Measurements from ENCODE around the gene ZDHHC3.

ZDHHC3 gene, protein sequence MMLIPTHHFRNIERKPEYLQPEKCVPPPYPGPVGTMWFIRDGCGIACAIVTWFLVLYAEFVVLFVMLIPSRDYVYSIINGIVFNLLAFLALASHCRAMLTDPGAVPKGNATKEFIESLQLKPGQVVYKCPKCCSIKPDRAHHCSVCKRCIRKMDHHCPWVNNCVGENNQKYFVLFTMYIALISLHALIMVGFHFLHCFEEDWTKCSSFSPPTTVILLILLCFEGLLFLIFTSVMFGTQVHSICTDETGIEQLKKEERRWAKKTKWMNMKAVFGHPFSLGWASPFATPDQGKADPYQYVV

DNA sequence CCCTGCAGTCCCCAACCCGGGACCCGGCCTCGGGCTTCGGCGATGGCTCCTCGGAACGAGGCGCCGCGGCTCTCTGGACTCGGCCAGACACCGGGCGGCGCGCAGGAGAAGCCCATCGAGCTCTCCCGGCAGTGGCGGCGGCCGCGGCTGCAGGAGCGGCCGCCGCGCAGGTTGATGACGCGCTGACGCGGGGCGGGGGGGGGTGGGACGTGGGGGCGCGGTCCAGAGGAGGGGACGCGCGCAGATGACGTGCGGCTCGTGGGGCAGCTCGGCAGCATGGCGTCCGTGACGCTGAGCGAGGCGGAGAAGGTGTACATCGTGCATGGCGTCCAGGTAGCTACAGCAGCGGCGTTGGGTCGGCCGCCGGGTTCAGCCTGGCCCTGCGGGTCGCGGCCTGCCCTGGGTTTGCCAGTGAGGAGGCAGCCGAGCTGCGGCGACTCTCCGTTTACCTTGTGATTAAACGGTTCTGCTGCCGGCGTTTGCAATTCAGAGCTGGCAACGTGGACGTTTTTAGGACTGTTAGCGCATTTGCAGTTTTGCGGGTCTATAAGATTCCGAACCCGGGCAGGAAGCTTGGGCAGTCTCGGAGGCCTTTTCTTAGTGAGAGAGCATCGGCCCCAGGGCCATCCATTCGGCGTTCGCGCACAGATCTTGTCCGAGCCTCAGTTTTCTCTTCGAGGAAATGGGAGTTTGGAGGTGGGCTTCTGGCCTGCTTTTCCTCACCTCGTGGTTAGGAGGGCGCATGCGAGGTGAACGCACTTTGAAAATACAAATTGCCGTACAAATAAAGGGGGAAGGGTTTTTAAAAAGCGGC is at the start of gene ZDHHC3, which contains the start of gene EXOSC7:
ZDHHC3 (minus strand) TSS at position 173 of the 814 bp plus-strand sequence. CDS start 16,738 bp downstream, outside the sequence.
EXOSC7 (plus strand) TSS at position 243 of the 814 bp plus-strand sequence; CDS start at position 277, 34 bp downstream.
- peak; percentile 88 for DNase-seq

DNA sequence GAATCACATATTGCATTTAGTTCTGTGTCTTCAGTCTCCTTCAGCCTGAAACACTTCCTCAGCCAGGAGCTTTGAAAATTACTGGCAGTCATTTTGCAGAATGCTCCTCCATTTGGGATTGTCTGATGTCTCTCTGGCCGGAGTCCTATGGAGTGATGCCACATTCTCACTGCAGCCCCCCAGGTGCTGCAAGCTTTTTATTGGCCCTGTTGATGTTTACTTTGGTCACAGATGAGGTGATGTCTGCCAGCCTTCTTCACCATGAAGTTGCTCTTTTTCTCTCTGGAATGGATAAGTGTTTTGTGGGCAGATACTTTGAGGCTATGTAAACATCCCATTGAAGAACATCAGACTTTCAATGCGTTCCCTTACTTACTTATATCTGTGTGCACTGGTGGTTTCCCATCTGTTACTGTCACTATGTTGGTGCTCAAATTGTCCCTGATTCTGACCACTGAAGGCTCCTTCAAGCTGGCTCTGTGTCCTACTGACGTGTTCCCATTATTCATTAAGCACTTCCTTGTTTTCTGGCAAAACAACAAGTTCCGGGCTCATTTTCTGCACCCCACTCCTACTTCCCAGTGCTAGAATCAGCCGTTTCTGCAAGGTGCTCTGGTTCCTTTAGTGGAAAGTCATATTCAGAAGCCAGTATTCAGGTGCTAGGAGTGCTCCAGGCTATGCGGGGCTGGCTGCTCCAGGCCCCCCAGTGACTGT is 48.7 kb upstream of the ZDHHC3 start:
- DNase-seq = no peak

DNA sequence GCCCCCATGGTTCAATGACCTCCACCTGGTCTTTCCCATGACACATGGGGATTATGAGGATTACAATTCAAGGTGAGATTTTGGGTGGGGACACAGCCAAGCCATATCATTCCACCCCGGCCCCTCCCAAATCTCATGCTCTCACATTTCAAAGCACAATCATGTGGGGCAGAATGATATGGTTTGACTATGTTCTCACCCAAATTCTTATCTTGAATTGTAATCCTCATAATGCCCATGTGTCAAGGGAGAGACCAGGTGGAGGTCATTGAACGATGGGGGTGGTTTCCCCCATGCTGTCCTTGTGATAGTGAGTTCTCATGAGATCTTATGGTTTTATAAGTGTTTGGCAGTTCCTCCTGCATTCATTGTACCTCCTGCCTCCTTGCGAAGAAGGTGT is 47.7 kb upstream of the ZDHHC3 start:
- DNase-seq = no peak

DNA sequence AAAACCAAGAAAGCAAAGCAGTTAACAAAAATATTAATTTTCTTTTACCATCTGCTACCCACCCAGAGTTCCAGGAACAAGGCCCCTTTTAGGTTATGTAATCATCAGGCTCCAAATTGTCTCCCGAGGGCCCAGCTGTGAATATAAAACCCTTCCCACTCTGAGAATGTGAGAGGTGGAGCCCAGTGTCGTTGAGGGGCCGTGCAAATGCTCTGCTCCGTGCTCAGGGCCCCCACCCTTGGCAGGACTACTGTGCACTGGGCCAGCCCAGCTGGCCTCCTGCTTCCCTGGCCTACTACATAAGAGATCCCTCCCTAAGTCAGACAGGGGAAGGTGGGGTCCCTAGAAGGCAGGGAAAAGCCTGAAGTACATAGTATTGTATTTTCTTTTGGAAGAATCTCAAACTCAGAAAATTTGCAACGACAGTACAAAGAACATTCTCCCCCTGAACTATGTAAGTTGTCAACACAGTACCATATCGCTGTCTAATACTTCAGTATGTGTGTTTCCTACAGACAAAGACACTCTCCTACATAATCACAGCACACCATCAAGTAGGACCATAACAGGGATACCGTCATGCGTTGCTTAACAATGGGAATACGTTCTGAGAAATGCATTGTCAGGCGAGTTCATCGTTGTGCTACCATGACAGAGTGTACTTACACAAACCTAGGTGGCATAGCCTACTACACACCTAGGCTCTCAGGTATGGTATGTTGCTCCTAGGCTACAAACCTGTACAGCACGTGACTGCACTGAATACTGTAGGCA is 45.7 kb upstream of the ZDHHC3 start:
- no peak for DNase-seq

DNA sequence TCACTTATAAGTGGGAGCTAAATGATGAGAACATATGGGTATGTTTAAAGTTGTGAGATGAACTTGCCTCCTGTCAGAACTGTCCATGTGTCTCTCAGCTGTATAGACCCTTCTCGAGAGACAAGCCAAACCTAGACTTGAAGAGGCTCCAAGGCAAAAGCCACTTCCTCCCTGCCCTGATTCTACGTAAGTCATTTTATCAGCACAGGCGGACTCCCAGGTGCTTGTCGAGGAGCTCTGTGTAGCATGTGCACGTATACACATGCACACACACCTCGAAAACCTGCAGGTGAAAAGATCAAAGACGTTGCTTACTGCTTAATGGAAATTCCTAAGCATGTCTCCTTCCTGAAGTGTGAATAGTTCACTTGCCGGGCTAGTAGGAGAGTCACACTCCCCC is 44.6 kb upstream of the ZDHHC3 start:
- no peak for DNase-seq

DNA sequence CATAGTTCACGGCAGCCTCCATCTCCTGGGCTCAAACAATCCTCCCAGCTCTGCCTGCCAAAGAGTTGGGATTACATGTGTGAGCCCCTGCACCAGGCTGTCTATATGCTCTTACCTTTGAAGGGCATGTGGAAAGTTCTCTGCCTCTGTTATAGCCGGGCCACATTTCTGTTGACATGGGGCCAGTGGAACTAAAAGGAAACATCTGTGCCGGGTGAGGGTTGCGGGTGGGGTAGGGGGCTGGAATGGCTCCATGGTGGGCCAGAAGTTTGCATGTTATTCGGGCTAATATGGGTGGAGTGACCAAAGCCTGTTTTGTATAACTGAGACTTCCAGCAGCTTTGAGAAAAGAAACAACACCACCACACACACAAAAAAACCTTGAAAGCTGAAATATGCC is 41.8 kb upstream of the ZDHHC3 start:
- DNase-seq = no peak

DNA sequence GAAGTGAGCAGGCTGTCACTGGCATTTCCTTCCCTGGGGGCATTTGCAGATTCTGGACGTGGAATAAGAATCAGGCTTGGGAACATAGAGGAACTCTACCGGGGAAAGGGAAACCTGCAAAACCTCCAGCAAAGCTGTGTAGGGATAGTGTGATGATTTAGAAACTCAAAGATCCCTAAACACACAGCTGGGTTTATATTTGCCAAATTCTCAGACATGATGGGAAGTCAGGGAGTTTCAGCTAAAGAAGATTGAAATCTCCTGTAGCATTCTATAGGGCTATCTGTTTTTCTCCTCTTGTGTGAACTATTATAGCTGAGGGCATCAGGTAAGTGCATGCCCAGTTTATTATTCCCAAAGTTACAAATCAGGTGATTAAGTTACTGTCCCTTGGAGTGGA is 40.9 kb upstream of the ZDHHC3 start:
- DNase-seq = no peak

DNA sequence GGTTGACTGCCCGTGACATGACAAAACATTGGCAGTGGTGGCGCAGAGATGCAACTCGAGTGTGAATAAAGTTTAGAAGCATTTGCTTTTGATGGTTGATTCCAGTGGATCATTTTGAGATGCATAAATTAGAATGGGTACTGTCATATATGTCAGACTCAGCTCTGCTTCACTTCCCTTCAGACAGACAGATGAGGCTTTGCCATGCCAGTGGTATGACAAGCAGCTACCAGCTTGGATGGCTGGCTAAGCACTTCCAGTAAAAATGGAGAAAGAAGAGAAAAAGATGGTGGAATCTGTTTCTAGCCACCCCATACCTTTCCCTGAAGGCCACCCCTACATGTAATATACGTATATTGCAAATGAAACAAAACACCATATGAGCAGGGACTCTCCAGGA is 36.6 kb upstream of the ZDHHC3 start:
- DNase-seq = no peak

DNA sequence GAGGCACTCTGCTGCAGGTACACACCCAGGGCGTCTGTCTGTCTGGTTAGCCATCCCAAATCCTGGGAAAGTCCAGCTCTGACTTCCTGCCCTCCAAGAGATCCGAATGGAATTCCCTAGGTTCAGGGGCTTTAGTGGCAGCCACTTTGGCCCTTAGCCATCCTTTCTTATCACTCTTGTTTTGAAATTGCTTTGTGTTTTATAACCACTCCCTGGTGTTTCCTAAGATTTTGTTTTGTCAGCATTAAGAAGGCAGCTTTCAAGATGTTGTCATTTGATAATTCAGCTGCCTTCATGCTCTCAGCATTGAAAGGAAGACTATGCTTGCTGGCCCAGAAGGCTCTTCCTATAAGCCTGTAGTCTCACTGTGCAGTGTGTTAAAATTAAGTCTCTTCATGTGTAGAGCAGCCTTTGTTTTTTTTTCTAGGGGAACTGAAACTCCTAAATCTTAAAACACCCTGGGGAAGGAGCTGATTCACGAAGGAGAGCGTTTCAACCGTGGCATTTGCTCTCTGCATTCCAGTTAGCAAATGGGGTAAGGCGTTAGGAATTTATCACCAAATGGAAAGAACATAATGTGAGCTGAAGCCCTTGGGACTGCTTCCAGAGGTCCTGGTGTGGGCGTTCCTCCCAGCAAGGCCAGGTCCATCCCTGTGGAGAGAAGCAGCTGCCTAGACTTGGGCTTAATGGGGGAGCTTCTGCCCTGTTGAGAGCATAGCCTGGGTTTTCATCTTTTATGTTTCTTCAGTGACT is 36.0 kb upstream of the ZDHHC3 start:
- DNase-seq = no peak

DNA sequence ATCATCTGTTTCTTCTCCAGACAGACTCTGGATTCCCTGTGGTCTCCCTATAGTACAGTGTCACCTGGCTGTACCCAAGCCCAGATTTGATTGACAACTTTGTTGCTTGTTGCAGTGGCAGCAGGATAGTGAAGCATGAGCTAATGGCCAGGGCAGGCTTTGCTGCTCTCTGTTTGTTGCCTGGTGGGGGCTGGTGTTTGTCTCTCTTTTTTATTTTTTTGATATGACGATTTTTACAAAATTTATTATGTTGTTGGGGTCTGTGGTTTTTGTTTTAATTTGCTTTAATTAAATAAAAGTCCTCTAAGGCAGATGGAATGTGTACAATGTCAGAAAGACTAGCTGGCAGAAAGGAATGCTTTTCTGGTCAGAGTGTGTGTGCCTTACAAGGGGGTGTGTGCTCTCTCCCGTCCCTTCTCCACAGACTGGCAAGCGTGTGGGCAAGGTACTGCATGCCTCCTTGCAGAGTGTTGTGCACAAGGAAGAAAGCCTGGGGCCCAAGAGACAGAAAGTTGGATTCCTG is 34.9 kb upstream of the ZDHHC3 start:
- DNase-seq = no peak

DNA sequence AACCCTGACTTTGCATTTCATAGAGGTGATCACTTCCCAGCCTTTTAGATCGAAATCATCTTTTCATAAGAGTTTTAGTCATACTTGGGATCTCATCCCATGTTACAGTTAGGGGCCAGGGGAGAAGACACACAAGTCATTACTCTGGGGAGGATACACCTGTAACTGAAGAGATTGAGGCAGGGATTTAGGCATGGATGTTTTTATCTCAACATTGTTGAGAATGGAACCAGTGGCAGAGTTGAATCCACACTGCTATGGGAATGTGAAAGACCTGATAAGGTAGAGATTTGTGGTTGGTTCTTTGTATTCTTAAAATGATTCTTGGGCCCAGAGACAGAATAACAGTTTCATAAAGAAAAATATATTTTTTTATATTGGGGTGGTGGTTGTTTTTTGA is 33.9 kb upstream of the ZDHHC3 start:
- DNase-seq = no peak

DNA sequence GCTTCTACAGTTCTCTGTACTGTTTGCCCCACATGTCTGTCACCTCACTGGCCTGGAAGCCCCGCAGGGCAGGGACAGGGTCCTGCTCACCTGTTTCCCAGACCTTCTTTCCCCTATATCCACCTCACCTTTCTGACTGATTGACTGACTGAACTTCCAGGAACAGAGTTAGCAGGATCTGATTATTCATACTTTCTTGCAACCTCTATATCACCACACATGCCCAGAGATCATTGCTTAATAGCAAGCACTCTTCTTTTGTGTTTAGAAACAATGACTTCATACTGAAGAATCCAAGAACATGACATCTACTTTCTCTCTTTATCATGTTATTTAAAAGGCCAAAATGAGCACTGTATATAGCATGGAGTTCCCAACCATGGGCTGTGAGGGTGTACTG is 32.1 kb upstream of the ZDHHC3 start:
- no peak for DNase-seq

DNA sequence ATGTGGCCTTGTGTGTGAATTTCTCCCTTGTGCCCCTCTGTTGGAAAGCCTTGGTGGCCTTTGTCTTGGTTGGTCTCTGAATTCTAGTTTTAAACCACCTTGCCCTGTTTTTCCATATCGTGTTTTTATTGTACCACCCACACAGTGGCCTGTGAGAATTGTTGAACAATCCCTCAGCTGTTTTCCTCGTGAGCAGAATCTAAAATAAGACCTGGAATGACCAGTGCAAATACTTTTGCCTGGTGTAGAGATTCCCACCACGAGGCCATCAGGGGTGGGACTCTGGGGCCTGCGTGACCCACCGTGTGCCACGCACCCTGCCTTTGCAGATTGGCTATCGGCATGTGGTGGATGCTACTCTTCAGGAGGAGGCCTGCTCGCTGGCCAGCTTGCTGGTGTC is 31.1 kb upstream of the ZDHHC3 start:
- no peak for DNase-seq

DNA sequence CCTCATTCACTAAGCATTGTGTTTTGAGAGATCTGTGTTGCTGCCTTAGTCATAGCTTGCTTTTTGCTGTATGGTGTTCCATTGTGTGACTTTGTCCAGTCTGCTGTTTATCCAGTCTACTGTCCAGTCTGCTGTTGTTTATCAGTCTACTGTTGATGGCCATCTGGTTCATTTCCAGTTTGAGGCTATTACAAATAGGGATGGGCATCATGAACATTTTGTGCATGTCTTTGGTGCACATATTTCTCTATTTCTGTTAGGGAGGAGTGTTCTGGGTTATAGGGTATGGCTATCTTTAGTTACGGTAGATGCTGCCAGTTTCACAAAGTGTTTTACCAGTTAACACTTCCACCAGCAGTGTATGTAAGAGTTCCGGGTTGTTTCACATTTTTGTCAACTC is 27.9 kb upstream of the ZDHHC3 start:
- no peak for DNase-seq

DNA sequence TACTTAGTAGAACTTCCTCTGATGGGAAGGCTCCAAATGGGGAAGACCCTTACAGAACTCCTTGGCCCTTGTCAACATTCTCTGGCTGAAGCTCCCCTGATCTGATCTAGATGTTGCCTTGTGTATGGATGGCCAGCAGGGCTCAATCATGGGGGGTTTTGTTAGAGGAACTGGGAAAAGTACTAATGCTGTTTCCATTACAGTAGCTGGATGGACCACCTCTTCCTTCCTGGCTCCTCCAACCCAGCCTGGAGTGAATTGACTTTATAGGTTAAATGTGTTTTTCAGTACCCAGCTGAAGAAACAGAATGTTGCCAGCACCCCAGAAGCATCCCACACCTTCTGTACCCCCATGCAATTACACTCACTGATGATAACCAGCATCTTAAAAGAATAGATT is 27.4 kb upstream of the ZDHHC3 start:
- no peak for DNase-seq

DNA sequence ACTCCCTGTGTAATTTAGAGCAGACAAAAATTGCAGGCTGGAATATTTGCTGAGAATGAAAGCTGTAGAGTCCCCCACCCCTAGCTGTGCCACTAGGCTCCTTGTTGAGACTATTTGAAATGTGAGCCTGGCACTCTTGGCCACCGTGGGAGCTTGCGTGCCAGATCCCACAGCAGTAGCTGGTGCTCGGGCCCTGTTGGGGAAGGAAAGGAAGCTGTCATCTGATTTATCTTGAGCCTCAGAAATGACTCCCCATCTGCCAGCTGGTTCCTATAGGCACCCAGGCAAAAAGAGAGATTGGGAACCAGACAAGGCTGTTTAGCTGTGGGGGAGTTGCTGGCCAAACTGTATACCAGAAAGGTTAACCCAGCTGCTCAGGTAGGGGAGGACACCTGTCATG is 26.7 kb upstream of the ZDHHC3 start:
- DNase-seq = no peak

DNA sequence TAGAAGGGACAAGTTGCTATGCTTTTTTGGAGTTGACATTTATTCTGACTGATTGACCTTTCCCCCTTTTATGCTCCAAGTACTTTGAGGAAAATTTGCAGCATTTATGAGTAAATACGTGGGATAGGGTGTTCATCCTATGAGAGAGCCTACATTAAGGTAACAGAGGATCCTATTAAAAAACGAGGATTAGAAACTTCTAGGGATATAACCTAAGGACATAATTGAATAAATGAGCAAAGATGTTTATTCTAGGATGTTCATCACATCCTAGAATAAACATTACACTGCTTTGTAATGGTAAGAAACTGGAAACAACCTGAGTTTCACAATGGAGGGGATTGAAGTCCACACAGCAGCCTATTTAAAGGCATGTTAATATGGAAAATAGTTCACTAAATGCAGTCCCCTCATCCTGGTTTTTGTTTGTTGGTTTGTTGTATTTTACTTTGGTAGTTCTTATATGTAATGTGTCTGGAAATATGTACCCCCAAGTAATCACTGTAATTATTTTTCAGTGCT is 26.2 kb upstream of the ZDHHC3 start:
- no peak for DNase-seq

DNA sequence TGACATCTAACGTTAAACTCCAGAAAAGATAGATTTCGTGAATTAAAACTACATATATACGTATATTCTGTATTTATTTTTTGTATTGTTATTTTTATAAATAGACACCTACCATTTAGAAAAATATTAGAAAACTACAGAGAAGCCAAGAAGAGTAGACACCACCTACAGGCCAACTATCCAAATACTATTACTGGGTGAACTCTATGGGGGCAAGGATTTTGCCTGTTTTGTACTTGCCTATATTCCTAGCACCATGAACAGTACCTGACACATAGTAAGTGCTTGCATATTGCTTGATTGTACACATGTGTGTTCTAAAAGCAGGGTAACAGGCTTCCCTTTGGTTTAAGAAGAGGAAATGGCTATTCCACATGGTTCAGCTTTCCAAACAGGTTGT is 25.8 kb upstream of the ZDHHC3 start:
- no peak for DNase-seq

DNA sequence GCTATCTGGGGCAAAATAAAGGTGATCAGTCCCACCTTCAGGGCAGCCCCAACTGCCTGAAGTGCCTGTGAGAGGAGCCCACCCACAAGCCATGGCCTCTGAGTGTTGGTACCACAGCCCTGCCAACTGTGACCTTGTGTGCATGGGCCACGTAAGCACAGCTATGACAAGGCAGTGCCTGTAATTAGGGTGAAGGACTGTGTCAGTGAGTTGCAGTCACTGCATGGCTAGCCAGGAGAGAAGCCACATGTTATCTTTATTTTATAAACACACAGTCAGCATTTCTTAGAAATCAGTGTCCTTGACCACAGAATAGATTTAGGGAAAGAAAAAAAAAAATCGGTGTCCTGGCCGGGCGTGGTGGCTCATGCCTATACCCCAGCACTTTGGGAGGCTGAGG is 24.8 kb upstream of the ZDHHC3 start:
- no peak for DNase-seq

DNA sequence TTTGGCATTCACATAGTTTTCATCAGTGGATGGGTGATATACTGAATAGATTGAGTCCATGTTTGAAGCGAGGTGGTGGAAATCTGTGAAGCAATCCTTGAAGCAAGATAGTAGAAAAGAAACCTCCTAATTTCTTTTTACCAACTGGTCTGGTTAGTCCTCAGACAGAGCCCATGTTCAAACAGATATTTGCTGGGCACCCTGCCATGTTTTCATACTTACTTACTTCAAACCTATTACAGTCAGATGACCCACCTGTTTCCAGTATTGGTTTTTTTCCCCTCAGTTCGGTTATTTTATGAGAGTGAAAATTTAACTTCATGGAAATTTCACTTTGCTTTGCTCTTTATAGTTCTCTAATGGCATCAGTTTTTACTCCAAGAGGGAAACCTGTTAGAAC is 23.8 kb upstream of the ZDHHC3 start:
- no peak for DNase-seq

DNA sequence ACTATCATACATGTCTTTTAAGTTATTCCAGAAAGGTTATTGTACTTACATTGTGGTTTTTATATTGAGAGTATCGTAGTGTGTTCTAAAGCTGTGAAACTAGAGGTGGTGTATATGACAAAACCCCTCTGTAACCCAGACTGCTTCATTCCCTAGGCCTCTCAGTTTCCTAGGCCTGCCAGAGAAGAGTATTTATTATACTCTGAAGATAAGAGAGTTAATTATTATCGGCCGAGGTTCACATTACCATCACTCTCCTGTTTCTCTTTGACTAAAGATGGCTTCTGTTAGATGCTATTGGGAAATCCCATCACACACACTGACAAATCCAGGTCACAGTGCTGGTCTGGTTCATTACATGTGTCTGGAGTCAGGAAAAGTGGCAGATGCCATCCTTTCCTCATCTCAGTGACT is 20.6 kb upstream of the ZDHHC3 start:
- no peak for DNase-seq

Measured in activated naive CD4-positive, alpha-beta T cell treated with Interleukin-2 at 50 U/mL for 16 hours (primary cell).